ENCODE data around the gene PWWP2B. TPM values are rescaled to one million over a fixed set of nuclear protein-coding genes. Genes with fewer than 3 reads are reported as not detected.

PWWP2B gene
- total and polyA plus RNA-seq, 10 of the 15 experiments (the other 5 are each of a cell fraction or from before 2014, with no cell fraction given), result 0.04 to 0.87 (median 0.35) TPM; not detected in 4

GRCh38 chr10:132439025-132439388, 42.0 kb downstream of the PWWP2B start:
- ATAC-seq (no peak), FAIRE-seq (no peak), DNase-seq (ENCODE audit: low read depth, low spot score) (no peak)
- WGBS (ENCODE audit: insufficient coverage, insufficient replicate concordance, low lambda C conversion rate, missing lambda C conversion rate), result 24% methylated on average over 6 of the region's 6 CpGs
- H3K4me2 ChIP-seq (ENCODE audit: control insufficient read depth, insufficient read depth), result no peak overlapping the region
- intact Hi-C loops (cut with micrococcal nuclease; ENCODE audit: unreplicated experiment) (no loop called here), in situ Hi-C loops (cut with MboI) (no loop called here)
- H3K36me3 ChIP-seq (ENCODE audit: control insufficient read depth in 2 of 2, insufficient read depth in 2 of 2, low read length in 1 of 2), result no peaks in the 10 kb centered on the region
- no peak overlapping the region for H3K9ac ChIP-seq (ENCODE audit: control insufficient read depth, insufficient read depth, low read length)
- SMC1A ChIA-PET (ENCODE audit: uncharacterized antibody, unreplicated experiment), result no interaction called here
- H2AFZ ChIP-seq (ENCODE audit: control insufficient read depth, low read depth, low read length), result no peak overlapping the region
- no peaks in the 10 kb centered on the region for H3K27me3 ChIP-seq (replicated peaks in 1 of 2; ENCODE audit: control insufficient read depth in 2 of 2, insufficient read depth in 2 of 2, low read length in 1 of 2)
- CTCF ChIA-PET, result no interaction called here
- BruUV-seq (replicated peaks), result no TSS peak
- H4K20me1 ChIP-seq (ENCODE audit: control insufficient read depth, insufficient read depth), result no peaks in the 10 kb centered on the region
- TF ChIP-seq HSF1 (IDR thresholded peaks at IDR 0.05; ENCODE audit: low read depth, low read length) (0 out of 2 replicates have a peak, but pooled peaks have one; percentile 26), HDAC2 (IDR thresholded peaks at IDR 0.05) (no peak), EED (IDR thresholded peaks at IDR 0.05; ENCODE audit: low read depth) (no peak), MEF2A (IDR thresholded peaks at IDR 0.05; ENCODE audit: insufficient read depth, low read depth, low read length) (no peak), CHD1 (IDR thresholded peaks at IDR 0.05; ENCODE audit: low read depth, low read length) (no peak), RFX5 (IDR thresholded peaks at IDR 0.05; ENCODE audit: low read depth, low read length) (no peak), CHD2 (IDR thresholded peaks at IDR 0.05; ENCODE audit: borderline replicate concordance, low read depth, low read length) (no peak), ZBTB4 (CRISPR knock-in tag; IDR thresholded peaks at IDR 0.05) (no peak), SREBF2 (IDR thresholded peaks at IDR 0.05; ENCODE audit: low read length) (no peak)
- H3K79me2 ChIP-seq (ENCODE audit: control insufficient read depth, insufficient read depth, low read length), result no peaks in the 10 kb centered on the region
- H3K27ac ChIP-seq (ENCODE audit: control insufficient read depth, insufficient read depth), result no peak overlapping the region
- POLR2A ChIA-PET, result no interaction called here
- H3K9me3 ChIP-seq (replicated peaks; ENCODE audit: control insufficient read depth, insufficient read depth, low read length), result no peaks in the 10 kb centered on the region
- RAD21 ChIA-PET (ENCODE audit: unreplicated experiment), result no interaction called here
- H3K4me1 ChIP-seq (ENCODE audit: control insufficient read depth, insufficient read depth, low read length), result no peaks in the 10 kb centered on the region
- no peak overlapping the region for H3K4me3 ChIP-seq
